ENCODE measurements around the gene MT1E.
"Not testable (repeated sequence)": the region's sequence is repeated elsewhere in the genome, so short reads cannot be mapped to it uniquely, and the experiment has no call there.

Gene MT1E

DNA sequence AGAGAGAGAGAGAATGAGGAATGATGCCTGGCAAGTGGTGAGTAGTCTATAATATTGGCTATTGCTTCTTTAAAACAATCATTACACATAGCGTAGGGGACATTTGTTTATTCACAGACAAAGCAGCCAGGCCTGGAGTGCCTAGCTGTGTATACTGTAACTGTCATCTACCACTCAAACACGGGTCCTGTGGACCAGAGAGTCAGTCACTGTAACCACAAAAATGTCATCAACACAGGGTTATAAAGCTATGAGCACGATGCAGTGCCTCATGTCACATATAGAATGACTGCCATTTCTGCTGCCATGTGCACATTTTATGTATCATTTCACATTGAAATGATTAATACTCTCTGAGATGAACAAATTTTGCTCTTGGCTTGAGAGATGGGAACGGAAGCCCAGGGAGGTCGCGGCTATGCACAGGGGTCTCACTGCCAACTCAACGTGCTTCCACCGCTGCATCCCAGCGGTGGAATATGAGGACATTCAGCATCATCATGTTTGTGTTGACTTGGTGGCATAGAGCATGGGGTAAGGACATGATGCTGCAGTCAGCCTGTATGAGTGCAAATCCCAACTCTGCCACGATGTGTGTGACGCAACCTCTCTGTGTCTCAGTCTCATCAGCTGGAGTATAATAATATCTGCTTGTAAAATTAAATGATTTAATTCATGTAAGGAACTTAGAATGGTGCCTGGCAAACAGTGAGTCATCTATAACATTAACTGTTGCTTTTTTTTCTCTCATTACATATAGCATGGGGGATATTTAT, 47.4 kb downstream of the MT1E start:
- no peak for DNase-seq

DNA sequence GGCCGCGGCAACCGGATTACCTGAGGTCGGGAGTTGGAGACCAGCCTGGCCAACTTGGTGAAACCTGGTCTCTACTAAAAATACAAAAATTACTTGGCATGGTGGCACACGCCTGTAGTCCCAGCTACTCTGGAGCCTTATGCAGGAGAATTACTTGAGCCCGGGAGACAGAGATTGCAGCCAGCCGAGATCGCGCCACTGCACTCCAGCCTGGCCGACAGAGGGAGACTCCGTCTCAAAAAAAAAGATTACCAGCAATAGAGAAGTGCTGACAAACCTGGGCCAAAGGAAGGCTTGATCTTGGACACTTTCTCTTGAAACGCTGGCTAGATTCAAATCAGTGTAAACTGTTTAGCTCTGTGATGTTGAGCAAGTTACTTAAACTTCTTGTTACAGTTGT, 48.3 kb downstream of the MT1E start:
- DNase-seq, result no peak

DNA sequence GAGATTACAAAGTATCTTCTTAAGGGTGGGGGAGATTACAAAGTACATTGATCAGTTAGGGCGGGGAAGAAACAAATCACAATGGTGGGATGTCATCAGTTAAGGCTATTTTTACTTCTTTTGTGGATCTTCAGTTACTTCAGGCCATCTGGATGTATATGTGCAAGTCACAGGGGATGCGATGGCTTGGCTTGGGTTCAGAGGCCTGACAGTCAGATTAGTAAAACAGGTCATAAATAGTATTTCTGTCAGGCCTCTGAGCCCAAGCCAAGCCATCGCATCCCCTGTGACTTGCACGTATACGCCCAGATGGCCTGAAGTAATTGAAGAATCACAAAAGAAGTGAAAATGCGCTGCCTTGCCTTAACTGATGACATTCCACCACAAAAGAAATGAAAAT, 49.0 kb downstream of the MT1E start:
- DNase-seq, result not testable (repeated sequence)

DNA sequence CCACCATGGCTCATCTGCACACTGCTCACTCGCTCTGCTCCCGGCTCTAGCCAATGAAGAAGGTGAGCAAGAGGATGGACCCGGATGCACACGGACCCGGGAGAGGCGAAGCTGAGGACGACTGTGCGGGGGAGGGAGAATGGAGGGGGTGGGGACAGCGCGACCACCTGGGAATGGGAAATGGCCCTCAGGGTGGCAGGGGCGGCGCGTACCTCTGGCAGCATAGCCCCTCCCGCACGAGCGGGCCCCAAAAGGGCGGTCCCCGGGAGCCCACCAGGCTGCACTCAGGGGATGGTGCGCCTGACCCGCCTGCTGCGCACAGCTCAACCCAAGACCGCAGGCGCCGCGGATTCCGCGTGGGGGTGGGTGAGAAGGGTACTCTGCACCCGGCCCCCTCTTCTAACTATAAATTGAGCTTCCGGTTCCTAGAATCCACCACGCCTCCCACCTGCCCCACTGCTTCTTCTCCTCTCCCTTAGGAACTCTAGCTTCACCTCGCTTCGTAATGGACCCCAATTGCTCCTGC, 50.2 kb downstream of the MT1E start:
- DNase-seq, result no peak

Measured in NCI-H1436 treated with DMSO at 0.1 percent for 48 hours (cell line).